ENCODE results near the gene PLAGL2.

DNA sequence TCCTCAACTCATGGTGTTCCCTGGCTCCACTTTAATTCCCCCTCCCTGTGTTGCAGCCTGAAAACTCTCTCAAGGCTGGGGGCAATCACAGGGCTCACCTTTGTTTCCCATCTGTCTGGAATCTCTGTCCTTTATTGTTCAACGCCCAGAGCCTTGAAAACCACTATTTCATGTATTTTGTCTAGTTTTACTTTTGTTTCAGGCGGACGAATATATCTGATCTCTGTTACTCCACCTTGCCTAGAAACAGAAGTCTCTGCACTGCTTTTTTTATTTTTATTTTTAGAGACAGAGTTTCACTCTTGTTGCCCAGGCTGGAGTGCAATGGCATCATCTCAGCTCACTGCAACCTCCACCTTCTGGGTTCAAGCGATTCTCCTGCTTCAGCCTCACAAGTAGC, 27.6 kb downstream of the PLAGL2 start:
- TF ChIP-seq, protein P1, sequence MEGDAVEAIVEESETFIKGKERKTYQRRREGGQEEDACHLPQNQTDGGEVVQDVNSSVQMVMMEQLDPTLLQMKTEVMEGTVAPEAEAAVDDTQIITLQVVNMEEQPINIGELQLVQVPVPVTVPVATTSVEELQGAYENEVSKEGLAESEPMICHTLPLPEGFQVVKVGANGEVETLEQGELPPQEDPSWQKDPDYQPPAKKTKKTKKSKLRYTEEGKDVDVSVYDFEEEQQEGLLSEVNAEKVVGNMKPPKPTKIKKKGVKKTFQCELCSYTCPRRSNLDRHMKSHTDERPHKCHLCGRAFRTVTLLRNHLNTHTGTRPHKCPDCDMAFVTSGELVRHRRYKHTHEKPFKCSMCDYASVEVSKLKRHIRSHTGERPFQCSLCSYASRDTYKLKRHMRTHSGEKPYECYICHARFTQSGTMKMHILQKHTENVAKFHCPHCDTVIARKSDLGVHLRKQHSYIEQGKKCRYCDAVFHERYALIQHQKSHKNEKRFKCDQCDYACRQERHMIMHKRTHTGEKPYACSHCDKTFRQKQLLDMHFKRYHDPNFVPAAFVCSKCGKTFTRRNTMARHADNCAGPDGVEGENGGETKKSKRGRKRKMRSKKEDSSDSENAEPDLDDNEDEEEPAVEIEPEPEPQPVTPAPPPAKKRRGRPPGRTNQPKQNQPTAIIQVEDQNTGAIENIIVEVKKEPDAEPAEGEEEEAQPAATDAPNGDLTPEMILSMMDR (IDR thresholded peaks at IDR 0.05 in 8 of 11, conservative IDR thresholded peaks at IDR 0.05 in 3 of 11), result no peak
- TF ChIP-seq POLR2A (IDR thresholded peaks at IDR 0.05) (no peak), POLR2AphosphoS5 (IDR thresholded peaks at IDR 0.05) (no peak)
